GM12878 (cell line): ENCODE data around the gene ERG. TPM values are rescaled to one million over a fixed set of nuclear protein-coding genes. Genes with fewer than 3 reads are reported as not detected.

ENCODE experiments used
- ATAC-seq: fragments of 200-7000 bp; cut with Tn5 transposase; 3 replicates; pipeline ENCODE4 v1.9.1; 2020; ENCODE audit warnings: mild to moderate bottlenecking, moderate library complexity
- BruUV-seq: library from RNA; stranded (reverse); fragments of 400-500 nt; replicated peaks from 2 replicates; lab custom pipeline; 2021; lab: Mats Ljungman, UMichigan
- CTCF ChIA-PET: fragments of 300-600 bp; sonication (Branson Sonifier 250); formaldehyde crosslinking; extraction: SDS; loops from one replicate; lab custom pipeline; 2021; ENCODE audit warnings: inconsistent platforms; lab: Yijun Ruan, JAX
- POLR2A ChIA-PET: fragments of 350-600 bp; formaldehyde crosslinking; extraction: SDS; loops from one replicate; lab custom pipeline; 2021; ENCODE audit warnings: inconsistent platforms; lab: Charles Lee
- RAD21 ChIA-PET: fragments of 300-600 bp; sonication (Branson Sonifier 250); formaldehyde crosslinking; loops from one replicate; lab custom pipeline; 2023; ENCODE audit warnings: antibody characterized with exemption; ENCODE audit not compliant: unreplicated experiment; lab: Charles Lee
- SMC1A ChIA-PET: fragments of 300-600 bp; sonication (Branson Sonifier 250); formaldehyde crosslinking; loops from one replicate; lab custom pipeline; 2023; ENCODE audit not compliant: unreplicated experiment, uncharacterized antibody; lab: Charles Lee
- DNase-seq: peaks from one replicate; pipeline ENCODE4 v3.0.0-alpha.2; 2011; ENCODE audit warnings: low read depth, low spot score
- FAIRE-seq: peaks from 3 replicates; lab custom pipeline; 2011; peaks lifted over from hg19 to GRCh38; lab: Jason Lieb, UNC
- H2AFZ ChIP-seq: 2 replicates; pipeline ENCODE4 v1.6.0; 2011; ENCODE audit warnings: low read depth, low read length, control low read depth; ENCODE audit not compliant: control insufficient read depth
- H3K27ac ChIP-seq: 2 replicates; pipeline ENCODE4 v1.5.1; 2011; ENCODE audit warnings: control low read depth; ENCODE audit not compliant: control insufficient read depth, insufficient read depth
- H3K27me3 ChIP-seq, 2 experiments: replicated peaks in 1 of 2; 2 replicates each; pipeline versions ENCODE4 v1.6.0 to v1.6.1; 2011; ENCODE audit warnings: low read length in 1 of 2; ENCODE audit not compliant: control insufficient read depth in 2 of 2, insufficient read depth in 2 of 2
- H3K36me3 ChIP-seq, 2 experiments: 2 replicates each; pipeline ENCODE4 v1.5.1; 2011; ENCODE audit warnings: low read length in 1 of 2; ENCODE audit not compliant: control insufficient read depth in 2 of 2, insufficient read depth in 2 of 2
- H3K4me1 ChIP-seq: 2 replicates; pipeline ENCODE4 v1.6.1; 2011; ENCODE audit warnings: mild to moderate bottlenecking, low read length, moderate library complexity, mixed read lengths; ENCODE audit not compliant: control insufficient read depth, insufficient read depth
- H3K4me2 ChIP-seq: 2 replicates; pipeline ENCODE4 v1.6.0; 2011; ENCODE audit warnings: control low read depth; ENCODE audit not compliant: control insufficient read depth, insufficient read depth
- H3K4me3 ChIP-seq: fragments of 200-600 bp; sonication (generic); 2 replicates; pipeline ENCODE4 v1.5.1; 2016
- H3K79me2 ChIP-seq: 2 replicates; pipeline ENCODE4 v1.6.0; 2011; ENCODE audit warnings: low read length; ENCODE audit not compliant: control insufficient read depth, insufficient read depth
- H3K9ac ChIP-seq: 2 replicates; pipeline ENCODE4 v1.8.0; 2011; ENCODE audit warnings: low read length, control low read depth, mixed read lengths; ENCODE audit not compliant: control insufficient read depth, insufficient read depth
- H3K9me3 ChIP-seq: replicated peaks from 3 replicates; pipeline ENCODE4 v1.5.1; 2011; ENCODE audit warnings: mild to moderate bottlenecking, low read length; ENCODE audit not compliant: control insufficient read depth, insufficient read depth
- H4K20me1 ChIP-seq: 2 replicates; pipeline ENCODE4 v1.6.0; 2011; ENCODE audit not compliant: control insufficient read depth, insufficient read depth
- ATF7 ChIP-seq: fragments of 450-650 bp; IDR thresholded peaks from 2 replicates; pipeline ENCODE4 v1.6.1; 2016; ENCODE audit warnings: low read depth, mild to moderate bottlenecking
- BRCA1 ChIP-seq: IDR thresholded peaks from 2 replicates; pipeline ENCODE4 v1.6.1; 2011; ENCODE audit warnings: low read depth, low read length, improper control_type of control experiment
- CTCF ChIP-seq, 3 experiments: IDR thresholded peaks in 2 of 3; conservative IDR thresholded peaks in 1 of 3; 2 replicates each; pipeline ENCODE4 v1.5.1; 2011; ENCODE audit warnings: low read depth in 3 of 3, low read length in 3 of 3, mild to moderate bottlenecking in 3 of 3, control low read depth in 2 of 3, moderate library complexity in 2 of 3, inconsistent platforms in 1 of 3, mixed read lengths in 1 of 3; ENCODE audit not compliant: control insufficient read depth in 2 of 3, insufficient read depth in 1 of 3; ENCODE audit errors: extremely low read depth in 1 of 3
- E2F4 ChIP-seq: IDR thresholded peaks from 2 replicates; pipeline ENCODE4 v1.6.1; 2012; ENCODE audit warnings: low read depth, low read length, improper control_type of control experiment
- EGR1 ChIP-seq, 2 experiments: IDR thresholded peaks; 1 replicate in 1 of 2; 2 replicates in 1 of 2; pipeline ENCODE4 v1.6.1; 2011 to 2012; ENCODE audit warnings: low read depth in 2 of 2, low read length in 2 of 2, borderline replicate concordance in 1 of 2, mild to moderate bottlenecking in 1 of 2, moderate library complexity in 1 of 2
- IKZF2 ChIP-seq, 2 experiments: fragments of 450-650 bp; IDR thresholded peaks; 2 replicates each; pipeline ENCODE4 v1.6.1; 2017; ENCODE audit warnings: mild to moderate bottlenecking in 2 of 2, moderate library complexity in 2 of 2
- JUNB ChIP-seq: IDR thresholded peaks from 2 replicates; pipeline ENCODE4 v1.6.1; 2016; ENCODE audit warnings: antibody characterized with exemption, mild to moderate bottlenecking
- MEF2B ChIP-seq: fragments of 450-650 bp; IDR thresholded peaks from 2 replicates; pipeline ENCODE4 v1.6.1; 2018; ENCODE audit warnings: mild to moderate bottlenecking, moderate library complexity; ENCODE audit not compliant: partially characterized antibody, poor library complexity, severe bottlenecking
- MYC ChIP-seq: IDR thresholded peaks from 2 replicates; pipeline ENCODE4 v1.6.1; 2011; ENCODE audit warnings: mild to moderate bottlenecking, low read length, moderate library complexity, inconsistent platforms; ENCODE audit not compliant: insufficient read depth, insufficient replicate concordance, insufficient read length, severe bottlenecking
- NFYA ChIP-seq: IDR thresholded peaks from 2 replicates; pipeline ENCODE4 v1.6.1; 2011; ENCODE audit warnings: low read depth, mild to moderate bottlenecking, low read length, improper control_type of control experiment, borderline replicate concordance
- NR2C2 ChIP-seq: IDR thresholded peaks from 2 replicates; pipeline ENCODE4 v1.6.1; 2011; ENCODE audit warnings: borderline replicate concordance, low read depth; ENCODE audit not compliant: control insufficient read depth, insufficient read length
- SPI1 ChIP-seq: IDR thresholded peaks from 2 replicates; pipeline ENCODE4 v1.6.1; 2011; ENCODE audit warnings: low read depth, mild to moderate bottlenecking, low read length, moderate library complexity, borderline replicate concordance; ENCODE audit not compliant: insufficient read depth
- STAT1 ChIP-seq: fragments of 450-650 bp; conservative IDR thresholded peaks from 2 replicates; pipeline ENCODE4 v1.6.1; 2014; ENCODE audit warnings: antibody characterized with exemption, mild to moderate bottlenecking
- SUZ12 ChIP-seq: fragments of 200-600 bp; sonication (generic); IDR thresholded peaks from one replicate; pipeline ENCODE4 v1.6.1; 2018; ENCODE audit warnings: antibody characterized with exemption, mild to moderate bottlenecking; ENCODE audit not compliant: unreplicated experiment
- TBL1XR1 ChIP-seq: IDR thresholded peaks from 2 replicates; pipeline ENCODE4 v1.6.1; 2012; ENCODE audit warnings: low read depth, low read length, improper control_type of control experiment
- ZNF217 ChIP-seq: fragments of 450-650 bp; IDR thresholded peaks from 2 replicates; pipeline ENCODE4 v1.6.1; 2017; ENCODE audit warnings: antibody characterized with exemption, mild to moderate bottlenecking
- ZNF24 ChIP-seq: fragments of 450-650 bp; IDR thresholded peaks from 2 replicates; pipeline ENCODE4 v1.6.1; 2017; ENCODE audit warnings: antibody characterized with exemption, mild to moderate bottlenecking
- WGBS: methylation state at CpG from one replicate; pipeline ENCODE4 v1.1.6; 2016; ENCODE audit warnings: low lambda C conversion rate; ENCODE audit not compliant: insufficient replicate concordance, insufficient coverage; ENCODE audit errors: missing lambda C conversion rate; 5-methylcytosine and 5-hydroxymethylcytosine counted together
- in situ Hi-C: fragments of 300-500 bp; cut with MboI; formaldehyde crosslinking; loops from 9 replicates; pipeline ENCODE4 v1.14.3; 2018; ENCODE audit warnings: mixed read lengths
- intact Hi-C: fragments of 100-400 bp; cut with micrococcal nuclease; formaldehyde crosslinking; loops from one replicate; pipeline ENCODE4 v1.14.2; 2022; ENCODE audit not compliant: unreplicated experiment
- polyA plus RNA-seq, 11 experiments: library from polyadenylated mRNA; depleted of rRNA in 4 of 11; unstranded in 6 of 11; stranded (reverse) in 5 of 11; fragments of >200 nt; fragmentation: Nextera tagmentation in 4 of 11; fragmentation: Illumina TruSeq in 1 of 11; extraction: Ambion mirVana in 4 of 11; extraction: Trizol in 1 of 11; gene quantifications; 1 replicate in 1 of 11; 2 replicates in 10 of 11; pipeline versions ENCODE4 v1.2.1 to v1.2.3, GENCODE V29; 2011 to 2016; ENCODE audit warnings: inconsistent platforms in 2 of 11, missing spikeins in 2 of 11, low read depth in 1 of 11
- total RNA-seq, 4 experiments: library from RNA; depleted of rRNA in 3 of 4; stranded (reverse); fragments of >200 nt in 3 of 4; fragmentation: Illumina TruSeq in 1 of 4; extraction: Trizol in 1 of 4; gene quantifications; 2 replicates each; pipeline versions ENCODE4 v1.2.1 to v1.2.3, GENCODE V29; 2013 to 2021
- TF ChIP-seq, protein P1 (sequence below): fragments of 450-650 bp; IDR thresholded peaks from 2 replicates; pipeline ENCODE4 v1.6.1; 2017; ENCODE audit warnings: mild to moderate bottlenecking, moderate library complexity

The ERG gene
- total and polyA plus RNA-seq, 10 of the 15 experiments (the other 5 are each of a cell fraction or from before 2014, with no cell fraction given): not detected

- POLR2A ChIA-PET: no interaction called here
- Histone ChIP-seq H3K36me3 (no peaks in the 10 kb centered on the region), H2AFZ (no peak overlapping the region), H3K9me3 (no peaks in the 10 kb centered on the region), H3K4me3 (no peak overlapping the region), H3K4me2 (no peak overlapping the region), H3K9ac (no peak overlapping the region), H4K20me1 (no peaks in the 10 kb centered on the region), H3K79me2 (no peaks in the 10 kb centered on the region), H3K27me3 (no peaks in the 10 kb centered on the region), H3K27ac (no peak overlapping the region), H3K4me1 (no peaks in the 10 kb centered on the region)
- 3% methylated on average over 3 of the region's 3 CpGs for WGBS
- in situ Hi-C loops: no loop called here
- BruUV-seq: no TSS peak
- no peak for FAIRE-seq
- no peak for DNase-seq
- no peak for ATAC-seq
- intact Hi-C loops: no loop called here
- CTCF ChIA-PET: no interaction called here
- RAD21 ChIA-PET: no interaction called here
- SMC1A ChIA-PET: no interaction called here
- no peak for TF ChIP-seq STAT1
- TF ChIP-seq JUNB: no peak
- no peak for TF ChIP-seq MYC
- TF ChIP-seq MEF2B: no peak
- TF ChIP-seq SPI1: no peak
- TF ChIP-seq ZNF217: no peak
- no peak for TF ChIP-seq SUZ12
- TF ChIP-seq NR2C2: no peak
- TF ChIP-seq BRCA1: no peak
- TF ChIP-seq NFYA: no peak
- no peak for TF ChIP-seq TBL1XR1
- TF ChIP-seq, protein P1, sequence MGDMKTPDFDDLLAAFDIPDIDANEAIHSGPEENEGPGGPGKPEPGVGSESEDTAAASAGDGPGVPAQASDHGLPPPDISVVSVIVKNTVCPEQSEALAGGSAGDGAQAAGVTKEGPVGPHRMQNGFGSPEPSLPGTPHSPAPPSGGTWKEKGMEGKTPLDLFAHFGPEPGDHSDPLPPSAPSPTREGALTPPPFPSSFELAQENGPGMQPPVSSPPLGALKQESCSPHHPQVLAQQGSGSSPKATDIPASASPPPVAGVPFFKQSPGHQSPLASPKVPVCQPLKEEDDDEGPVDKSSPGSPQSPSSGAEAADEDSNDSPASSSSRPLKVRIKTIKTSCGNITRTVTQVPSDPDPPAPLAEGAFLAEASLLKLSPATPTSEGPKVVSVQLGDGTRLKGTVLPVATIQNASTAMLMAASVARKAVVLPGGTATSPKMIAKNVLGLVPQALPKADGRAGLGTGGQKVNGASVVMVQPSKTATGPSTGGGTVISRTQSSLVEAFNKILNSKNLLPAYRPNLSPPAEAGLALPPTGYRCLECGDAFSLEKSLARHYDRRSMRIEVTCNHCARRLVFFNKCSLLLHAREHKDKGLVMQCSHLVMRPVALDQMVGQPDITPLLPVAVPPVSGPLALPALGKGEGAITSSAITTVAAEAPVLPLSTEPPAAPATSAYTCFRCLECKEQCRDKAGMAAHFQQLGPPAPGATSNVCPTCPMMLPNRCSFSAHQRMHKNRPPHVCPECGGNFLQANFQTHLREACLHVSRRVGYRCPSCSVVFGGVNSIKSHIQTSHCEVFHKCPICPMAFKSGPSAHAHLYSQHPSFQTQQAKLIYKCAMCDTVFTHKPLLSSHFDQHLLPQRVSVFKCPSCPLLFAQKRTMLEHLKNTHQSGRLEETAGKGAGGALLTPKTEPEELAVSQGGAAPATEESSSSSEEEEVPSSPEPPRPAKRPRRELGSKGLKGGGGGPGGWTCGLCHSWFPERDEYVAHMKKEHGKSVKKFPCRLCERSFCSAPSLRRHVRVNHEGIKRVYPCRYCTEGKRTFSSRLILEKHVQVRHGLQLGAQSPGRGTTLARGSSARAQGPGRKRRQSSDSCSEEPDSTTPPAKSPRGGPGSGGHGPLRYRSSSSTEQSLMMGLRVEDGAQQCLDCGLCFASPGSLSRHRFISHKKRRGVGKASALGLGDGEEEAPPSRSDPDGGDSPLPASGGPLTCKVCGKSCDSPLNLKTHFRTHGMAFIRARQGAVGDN: no peak
- no peak for TF ChIP-seq IKZF2 (IDR thresholded peaks at IDR 0.05)
- TF ChIP-seq CTCF (IDR thresholded peaks at IDR 0.05 in 2 of 3, conservative IDR thresholded peaks at IDR 0.05 in 1 of 3; ENCODE audit: control insufficient read depth in 2 of 3, extremely low read depth in 1 of 3, insufficient read depth in 1 of 3, low read depth in 3 of 3, low read length in 3 of 3): no peak
- no peak for TF ChIP-seq EGR1 (IDR thresholded peaks at IDR 0.05; ENCODE audit: borderline replicate concordance in 1 of 2, low read depth in 2 of 2, low read length in 2 of 2)
- no peak for TF ChIP-seq ZNF24
- no peak for TF ChIP-seq ATF7
- TF ChIP-seq E2F4: no peak
- TF ChIP-seq, all 136 proteins: peak for 0
Observed at GRCh38 chr21:38511662-38512243, 13.5 kb upstream of the ERG start.
